OCI-LY1 (cell line): Measurements from ENCODE around the gene PRDX1.

ENCODE experiments used
- CTCF ChIP-seq: fragments of 200-600 bp; sonication (generic), shearing (Covaris generic); IDR thresholded peaks from 2 replicates; pipeline ENCODE4 v1.5.1; 2017; ENCODE audit warnings: mild to moderate bottlenecking, antibody characterized with exemption, low read length, moderate library complexity, mixed read lengths
- EZH2 ChIP-seq: fragments of 200-600 bp; sonication (generic), shearing (Covaris generic); IDR thresholded peaks from 2 replicates; pipeline ENCODE4 v1.8.0; 2017; ENCODE audit warnings: borderline replicate concordance, mixed run types, mild to moderate bottlenecking, antibody characterized with exemption, low read length, moderate library complexity, mixed read lengths

GRCh38 chr1:45550401-45551351, 29.0 kb upstream of the PRDX1 start, which contains the start of gene AKR1A1:
- TF ChIP-seq EZH2, result no peak
- TF ChIP-seq CTCF, result no peak
